AG04449 (cell line): ENCODE measurements around the gene EPS8.

Experiments
- CTCF ChIA-PET: fragments of 350-600 bp; formaldehyde crosslinking; extraction: SDS; loops from one replicate; lab custom pipeline; 2021; ENCODE audit warnings: antibody characterized with exemption; lab: Yijun Ruan, JAX
- POLR2A ChIA-PET: fragments of 400-600, 350-600 bp; formaldehyde crosslinking; extraction: SDS; loops from one replicate; lab custom pipeline; 2020; ENCODE audit warnings: antibody characterized with exemption, inconsistent platforms; lab: Yijun Ruan, JAX
- DNase-seq: peaks from one replicate; pipeline ENCODE4 v3.0.0-alpha.2; 2010; ENCODE audit warnings: low read depth, low spot score
- H3K4me3 ChIP-seq: 2 replicates; pipeline ENCODE4 v1.5.1; 2011; ENCODE audit warnings: low read depth, mild to moderate bottlenecking, control low read depth, low read length
- TF ChIP-seq, protein P1 (sequence below): IDR thresholded peaks from one replicate; pipeline ENCODE4 v1.5.1; 2011; ENCODE audit warnings: mild to moderate bottlenecking, moderate library complexity, low read length, control low read depth, inconsistent platforms; ENCODE audit not compliant: insufficient read depth; ENCODE audit errors: missing control alignments

EPS8 gene

DNA sequence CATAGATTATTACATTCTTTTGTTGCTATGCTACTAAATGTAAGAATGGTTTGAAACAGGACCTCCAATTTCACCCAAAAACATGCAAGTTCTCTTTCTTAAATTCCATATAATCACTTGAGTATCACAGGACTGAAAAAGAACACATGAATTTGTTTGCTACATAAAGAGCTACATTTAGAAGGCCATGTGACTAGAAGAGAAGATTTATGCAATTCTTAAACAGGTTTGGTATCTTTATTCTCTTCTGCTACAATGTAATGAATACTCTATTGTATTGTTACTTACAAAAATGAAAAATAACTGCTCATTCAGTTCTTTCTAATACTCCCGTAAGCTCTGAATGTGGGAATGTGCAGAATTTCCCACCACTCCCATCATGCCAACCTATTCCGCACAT lies 9.3 kb downstream of the EPS8 start:
- no peak overlapping the region for H3K4me3 ChIP-seq
- DNase-seq, result no peak
- CTCF ChIA-PET, result interaction anchor here (1.2 kb wide), 1 partner anchor 75 kb away, joined by 4 read pairs; no protein-coding TSS in a partner anchor
- TF ChIP-seq, protein P1, sequence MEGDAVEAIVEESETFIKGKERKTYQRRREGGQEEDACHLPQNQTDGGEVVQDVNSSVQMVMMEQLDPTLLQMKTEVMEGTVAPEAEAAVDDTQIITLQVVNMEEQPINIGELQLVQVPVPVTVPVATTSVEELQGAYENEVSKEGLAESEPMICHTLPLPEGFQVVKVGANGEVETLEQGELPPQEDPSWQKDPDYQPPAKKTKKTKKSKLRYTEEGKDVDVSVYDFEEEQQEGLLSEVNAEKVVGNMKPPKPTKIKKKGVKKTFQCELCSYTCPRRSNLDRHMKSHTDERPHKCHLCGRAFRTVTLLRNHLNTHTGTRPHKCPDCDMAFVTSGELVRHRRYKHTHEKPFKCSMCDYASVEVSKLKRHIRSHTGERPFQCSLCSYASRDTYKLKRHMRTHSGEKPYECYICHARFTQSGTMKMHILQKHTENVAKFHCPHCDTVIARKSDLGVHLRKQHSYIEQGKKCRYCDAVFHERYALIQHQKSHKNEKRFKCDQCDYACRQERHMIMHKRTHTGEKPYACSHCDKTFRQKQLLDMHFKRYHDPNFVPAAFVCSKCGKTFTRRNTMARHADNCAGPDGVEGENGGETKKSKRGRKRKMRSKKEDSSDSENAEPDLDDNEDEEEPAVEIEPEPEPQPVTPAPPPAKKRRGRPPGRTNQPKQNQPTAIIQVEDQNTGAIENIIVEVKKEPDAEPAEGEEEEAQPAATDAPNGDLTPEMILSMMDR, result no peak
- POLR2A ChIA-PET, result interaction anchor here (2.0 kb wide), 1 partner anchor 10 kb away, joined by 10 read pairs; the partner anchor contains the start of gene EPS8

DNA sequence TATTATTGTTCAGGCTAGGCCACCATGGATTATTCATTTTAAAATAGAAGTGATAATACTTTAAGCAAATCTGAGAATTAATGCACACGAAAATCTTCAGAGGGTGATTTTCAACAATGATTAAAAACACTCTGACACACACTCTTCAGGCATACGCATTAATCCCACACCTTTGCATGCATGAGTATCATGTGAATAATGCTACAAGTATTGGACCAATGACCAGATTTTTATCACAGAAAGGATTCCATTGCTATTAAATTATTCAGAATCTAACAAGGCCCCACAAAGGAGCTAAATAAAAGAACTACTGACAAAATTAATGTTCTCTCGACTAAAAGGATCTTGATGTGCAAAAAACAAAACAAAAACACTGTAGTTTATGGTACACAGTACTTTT lies 11.1 kb downstream of the EPS8 start:
- TF ChIP-seq, protein P1, result no peak
- no peak for DNase-seq
- ChIA-PET CTCF (no interaction called here), POLR2A (no interaction called here)
- no peak overlapping the region for H3K4me3 ChIP-seq

DNA sequence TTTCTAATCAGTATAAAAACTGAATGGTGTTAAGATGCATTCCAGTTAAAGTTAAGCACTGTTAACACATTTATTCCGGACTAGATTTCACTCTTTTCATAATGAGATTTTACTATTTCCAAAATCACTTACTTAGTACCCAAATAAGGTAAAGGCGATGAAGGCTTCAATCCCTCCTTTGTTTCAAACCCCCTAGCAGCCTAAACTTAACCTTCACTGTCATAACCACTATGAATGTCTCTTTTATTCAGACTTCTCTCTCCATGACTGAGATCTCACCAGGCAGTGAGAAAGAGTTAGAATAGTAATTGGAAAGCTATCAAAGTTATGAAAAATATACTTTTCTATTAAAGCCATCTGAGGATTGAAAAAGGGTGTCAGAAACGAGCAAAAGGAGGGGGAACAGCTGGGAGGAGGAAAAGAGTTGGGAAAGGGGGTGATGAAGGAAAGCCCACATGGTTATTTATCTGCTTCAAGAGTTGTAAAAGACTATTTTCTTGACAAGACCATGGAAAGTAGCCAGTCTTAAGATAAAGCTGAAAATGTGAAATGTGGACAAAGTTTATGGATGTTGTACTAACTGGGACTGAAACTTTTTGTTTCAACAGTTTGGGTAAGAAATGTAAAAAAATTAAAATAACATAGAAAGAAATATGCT lies 11.7 kb downstream of the EPS8 start:
- POLR2A ChIA-PET, result no interaction called here
- DNase-seq, result no peak
- CTCF ChIA-PET, result interaction anchor here (1.9 kb wide), 1 partner anchor 78 kb away, joined by 6 read pairs; no protein-coding TSS in a partner anchor
- no peak overlapping the region for H3K4me3 ChIP-seq
- TF ChIP-seq, protein P1, result no peak

DNA sequence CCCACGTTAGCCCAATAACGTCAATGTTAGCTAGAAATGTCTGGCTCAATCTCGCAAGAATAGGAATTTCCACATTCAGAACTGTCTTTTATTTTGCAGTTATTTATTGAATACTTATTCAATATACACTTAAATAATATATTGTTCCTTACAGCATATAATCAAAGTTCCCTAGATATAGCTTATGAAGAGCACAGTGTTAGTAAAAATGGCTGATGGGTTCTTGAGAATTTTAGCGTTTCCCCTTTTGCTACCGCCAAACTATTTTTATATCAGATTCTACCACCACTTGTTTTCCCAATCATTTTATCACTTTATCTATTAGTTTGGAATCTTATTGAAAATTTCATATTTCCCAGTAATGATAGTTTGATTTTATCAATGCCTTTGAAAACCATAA lies 12.7 kb downstream of the EPS8 start:
- no peak overlapping the region for H3K4me3 ChIP-seq
- TF ChIP-seq, protein P1, result no peak
- DNase-seq, result no peak
- ChIA-PET CTCF (interaction anchor here (0.5 to 1.9 kb wide), 3 partner anchors 10 to 79 kb away, joined by 3 to 6 read pairs (median 4); no protein-coding TSS in a partner anchor), POLR2A (no interaction called here)

DNA sequence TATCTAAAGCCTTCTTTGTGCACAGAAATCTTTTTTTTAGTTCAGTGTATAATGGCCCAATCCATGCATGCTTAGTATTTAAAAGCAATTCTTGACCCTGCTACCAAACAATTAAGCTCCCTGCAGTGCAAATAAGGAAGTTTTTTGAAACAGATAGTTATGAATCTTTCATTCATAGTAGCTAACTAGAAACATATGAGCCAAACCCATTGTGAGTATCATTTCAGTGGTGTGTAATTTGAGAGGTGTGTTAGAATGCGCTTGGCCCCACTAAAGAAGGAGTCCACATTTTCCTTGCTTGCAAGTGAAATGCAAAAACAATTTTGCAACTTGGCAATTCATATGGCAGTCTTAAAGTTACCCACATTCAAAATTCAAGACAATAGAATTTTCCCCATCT lies 14.4 kb downstream of the EPS8 start:
- CTCF ChIA-PET, result interaction anchor here (1.0 kb wide), 1 partner anchor 185 kb away, joined by 3 read pairs; no protein-coding TSS in a partner anchor
- no peak for DNase-seq
- TF ChIP-seq, protein P1, result no peak

DNA sequence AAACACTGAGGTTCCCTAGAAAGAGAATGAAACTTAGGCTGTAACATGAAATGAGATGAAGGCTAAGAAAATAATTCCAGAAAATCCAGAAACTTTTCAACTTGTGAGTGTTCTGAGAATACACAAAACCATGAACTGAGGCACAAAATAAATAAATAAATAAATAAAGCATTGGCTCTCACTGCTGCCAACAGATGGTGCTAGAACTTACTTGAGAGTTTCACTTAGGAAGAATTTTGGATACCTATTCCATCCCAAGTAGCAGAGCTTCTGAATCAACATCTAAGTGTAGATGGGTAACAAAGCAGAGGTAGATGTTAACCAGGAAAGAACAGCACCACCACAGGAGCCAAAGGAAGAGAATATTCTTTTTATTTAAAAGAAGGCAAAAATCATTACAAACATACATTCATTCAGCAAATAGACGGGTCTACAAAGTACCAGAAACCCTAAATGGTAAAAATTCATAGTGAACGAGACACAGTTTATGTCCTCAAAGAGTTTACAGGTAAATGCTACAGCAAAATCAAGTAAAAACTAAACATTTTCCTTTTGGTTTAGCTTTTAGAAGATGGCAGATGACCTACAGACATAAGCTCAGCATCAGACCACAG lies 16.7 kb downstream of the EPS8 start:
- DNase-seq, result no peak
- TF ChIP-seq, protein P1, result no peak
- POLR2A ChIA-PET, result no interaction called here

More for the DNA sequence above, 14.4 kb downstream of the EPS8 start:
- H3K4me3 ChIP-seq, result no peak overlapping the region
- POLR2A ChIA-PET, result no interaction called here

More for the DNA sequence above, 16.7 kb downstream of the EPS8 start:
- CTCF ChIA-PET, result interaction anchor here (0.8 to 3.3 kb wide), 7 partner anchors 15 to 182 kb away, joined by 3 to 9 read pairs (median 3); no protein-coding TSS in a partner anchor
- H3K4me3 ChIP-seq, result no peak overlapping the region
